Heart left ventricle (tissue), 16 donors: ENCODE data around the gene TAOK2. TPM values are rescaled to one million over a fixed set of nuclear protein-coding genes. Genes with fewer than 3 reads are reported as not detected.

Source experiments
- ATAC-seq, 4 donors: fragments of 200-7000 bp; cut with Tn5 transposase; one replicate each; pipeline ENCODE4 v1.9.1; 2020 to 2022; ENCODE audit warnings: moderate library complexity in 4 of 4, mild to moderate bottlenecking in 3 of 4, moderate number of reproducible peaks in 1 of 4
- DNase-seq, 5 donors: peaks; one replicate each; pipeline ENCODE4 v3.0.0-alpha.2; 2020
- H3K27ac ChIP-seq, 12 donors: fragments of 200-600 bp; sonication (generic) in 4 of 12; one replicate each; pipeline versions ENCODE4 v1.5.0 to v1.8.0; 2016 to 2022; ENCODE audit warnings: mild to moderate bottlenecking in 2 of 12
- H3K27me3 ChIP-seq, 9 donors: fragments of 200-600 bp; sonication (generic) in 2 of 9; one replicate each; pipeline versions ENCODE4 v1.5.1 to v1.8.0; 2016 to 2022; ENCODE audit warnings: mild to moderate bottlenecking in 3 of 9
- H3K36me3 ChIP-seq, 9 donors: fragments of 200-600 bp; sonication (generic) in 2 of 9; one replicate each; pipeline versions ENCODE4 v1.5.0 to v1.8.0; 2018 to 2022; ENCODE audit warnings: mild to moderate bottlenecking in 2 of 9
- H3K4me1 ChIP-seq, 12 donors: fragments of 200-600 bp; sonication (generic) in 4 of 12; one replicate each; pipeline versions ENCODE4 v1.5.0 to v1.8.0; 2016 to 2022; ENCODE audit warnings: mild to moderate bottlenecking in 3 of 12
- H3K4me3 ChIP-seq, 12 donors: fragments of 200-600 bp; sonication (generic) in 4 of 12; one replicate each; pipeline versions ENCODE4 v1.5.0 to v1.8.0; 2017 to 2022; ENCODE audit warnings: mild to moderate bottlenecking in 9 of 12, moderate library complexity in 4 of 12
- H3K9me3 ChIP-seq, 12 donors: fragments of 200-600 bp; sonication (generic) in 4 of 12; one replicate each; pipeline versions ENCODE4 v1.5.0 to v1.8.0; 2016 to 2022; ENCODE audit warnings: mild to moderate bottlenecking in 1 of 12
- POLR2A ChIP-seq, 2 donors: fragments of 450-650 bp; IDR thresholded peaks; one replicate each; pipeline ENCODE4 v1.6.1; 2017; ENCODE audit warnings: antibody characterized with exemption in 2 of 2, mild to moderate bottlenecking in 2 of 2, moderate library complexity in 2 of 2
- WGBS, 4 donors: extraction: QIAGEN DNeasy Blood & Tissue Kit in 2 of 4; methylation state at CpG; one replicate each; pipeline versions ENCODE4 v1.1.5 to v1.1.7; 2013 to 2018; 5-methylcytosine and 5-hydroxymethylcytosine counted together
- intact Hi-C, 10 donors: fragments of 100-400 bp; cut with DNase I; formaldehyde crosslinking; loops; one replicate each; pipeline versions ENCODE4 v1.11.1 to v1.14.2; 2022
- polyA plus RNA-seq, 2 donors: library from polyadenylated mRNA; stranded (reverse); fragments of 200-250 nt; gene quantifications; one replicate each; pipeline ENCODE4 v1.2.3, GENCODE V29; 2013
- total RNA-seq, 9 donors: library from RNA; depleted of rRNA in 2 of 9; stranded (reverse); fragments of >200 nt in 2 of 9; fragmentation: NEBNext Ultra II Directional in 3 of 9; extraction: Animal tissue kit (Norgen Biotek cat#: 25700) in 3 of 9; gene quantifications; one replicate each; pipeline versions ENCODE4 v1.1.0 to v1.2.4, GENCODE V29; 2016 to 2023
- TF ChIP-seq, protein P1 (sequence below), 12 donors: fragments of 200-600 bp; sonication (generic) in 4 of 12; IDR thresholded peaks; one replicate each; pipeline versions ENCODE4 v1.5.0 to v1.8.0; 2018 to 2022; ENCODE audit warnings: antibody characterized with exemption in 12 of 12, mild to moderate bottlenecking in 5 of 12
- donor health status: ischemic (EF 13 %, LVEDD 7.1; RV severe dilation, severe dysfunction).
- donor health status: healthy with polysubstance abuse.
- donor health status: DM: no; HTN: yes; CAD: no.
- donor health status: DM: no; HTN: no; CAD: no.
- donor health status: ischemic (EF 25% LVEDD 6.9; RV normal size, moderate dysfunction).
- donor health status: ischemic (EF 25% LVEDD 5.7; RV mildly dilated, moderate dysfunction).
- donor health status: healthy.
- donor health status: DM: yes; HTN: yes; CAD: no.
- donor health status: ischemic (EF 35%, LVEDD 5.7; RV mildly dilated, moderate dysfunction).
- donor health status: nonischemic (EF 11% LVEDD 7.7; RV severe dilation, severe dysfunction).
- donor health status: DM: yes; HTN: yes; CAD: no.
- donor health status: PGD.
- donor health status: ischemic (EF 29% LVEDD 5.4; RV normal size, mild dysfunction).
- donor health status: nonischemic (EF 23%, LVEDD 6.1; RV moderate dilation, normal function).

Gene TAOK2
- total and polyA plus RNA-seq, 11 donors, result 29.5 to 47.9 (median 35.7) TPM

DNA sequence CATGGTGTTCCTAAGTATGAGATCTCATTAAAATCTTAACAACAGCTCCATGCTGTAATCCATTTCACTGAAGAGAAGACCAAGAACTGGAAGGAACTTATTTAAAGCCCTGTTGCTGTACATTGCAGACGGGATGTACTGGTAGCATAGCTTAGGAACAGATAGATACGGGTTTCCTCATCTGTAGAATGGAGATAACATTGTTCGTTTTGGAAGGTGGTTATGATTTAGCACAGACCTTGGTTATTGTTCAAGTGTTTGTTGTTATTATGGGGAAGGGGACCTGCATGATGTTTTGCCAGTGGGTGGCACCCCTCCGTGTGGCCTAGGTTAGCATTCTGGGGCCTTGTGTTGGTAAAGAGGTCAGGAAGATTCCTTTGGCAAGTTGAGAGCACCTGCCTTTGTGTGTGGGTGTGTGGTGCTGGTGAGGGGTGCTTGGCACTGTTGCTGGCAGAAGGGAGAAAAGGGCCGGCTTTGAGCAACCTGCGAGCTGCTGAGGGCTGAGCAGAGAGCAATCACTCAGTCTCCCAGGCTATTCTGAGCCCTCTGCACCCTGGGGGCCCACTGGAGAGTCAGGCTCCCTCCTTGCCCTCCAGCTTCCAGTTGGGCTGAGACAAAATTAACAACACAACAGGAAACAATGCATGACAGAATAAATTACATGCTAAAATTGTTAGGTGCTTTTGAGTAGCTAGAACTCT is 2.3 kb downstream of the TAOK2 start:
- ATAC-seq (no peak), DNase-seq (peak in 1 of 5 donors; percentile 19)
- intact Hi-C loops, result loop anchor here in 5 of 10 donors (2.0 to 5.0 kb wide), 6 partner anchors 15 to 671 kb away; partner anchors contain the start of genes HIRIP3 (in 3 of the 5), KCTD13 (in 1 of the 5), MAZ (in 1 of the 5) and PRRT2 (in 1 of the 5)
- H3K4me1 ChIP-seq, result peaks cover 0 to 57% (median 37%) of the 10 kb centered on the region in 12 donors
- H3K27ac ChIP-seq, result peak overlapping the region; percentile 67 to 99 (median 96)
- no peaks in the 10 kb centered on the region for H3K27me3 ChIP-seq
- H3K36me3 ChIP-seq, result peaks cover 0 to 52% (median 45%) of the 10 kb centered on the region in 9 donors
- peak overlapping the region; percentile 66 to 98 (median 90) for H3K4me3 ChIP-seq
- no peaks in the 10 kb centered on the region for H3K9me3 ChIP-seq
- 7 to 12% (median 9%) methylated on average over 6 of the region's 6 CpGs for WGBS, 4 donors
- TF ChIP-seq, protein P1, sequence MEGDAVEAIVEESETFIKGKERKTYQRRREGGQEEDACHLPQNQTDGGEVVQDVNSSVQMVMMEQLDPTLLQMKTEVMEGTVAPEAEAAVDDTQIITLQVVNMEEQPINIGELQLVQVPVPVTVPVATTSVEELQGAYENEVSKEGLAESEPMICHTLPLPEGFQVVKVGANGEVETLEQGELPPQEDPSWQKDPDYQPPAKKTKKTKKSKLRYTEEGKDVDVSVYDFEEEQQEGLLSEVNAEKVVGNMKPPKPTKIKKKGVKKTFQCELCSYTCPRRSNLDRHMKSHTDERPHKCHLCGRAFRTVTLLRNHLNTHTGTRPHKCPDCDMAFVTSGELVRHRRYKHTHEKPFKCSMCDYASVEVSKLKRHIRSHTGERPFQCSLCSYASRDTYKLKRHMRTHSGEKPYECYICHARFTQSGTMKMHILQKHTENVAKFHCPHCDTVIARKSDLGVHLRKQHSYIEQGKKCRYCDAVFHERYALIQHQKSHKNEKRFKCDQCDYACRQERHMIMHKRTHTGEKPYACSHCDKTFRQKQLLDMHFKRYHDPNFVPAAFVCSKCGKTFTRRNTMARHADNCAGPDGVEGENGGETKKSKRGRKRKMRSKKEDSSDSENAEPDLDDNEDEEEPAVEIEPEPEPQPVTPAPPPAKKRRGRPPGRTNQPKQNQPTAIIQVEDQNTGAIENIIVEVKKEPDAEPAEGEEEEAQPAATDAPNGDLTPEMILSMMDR (IDR thresholded peaks at IDR 0.05), result no peak
- TF ChIP-seq POLR2A (IDR thresholded peaks at IDR 0.05), result no peak

DNA sequence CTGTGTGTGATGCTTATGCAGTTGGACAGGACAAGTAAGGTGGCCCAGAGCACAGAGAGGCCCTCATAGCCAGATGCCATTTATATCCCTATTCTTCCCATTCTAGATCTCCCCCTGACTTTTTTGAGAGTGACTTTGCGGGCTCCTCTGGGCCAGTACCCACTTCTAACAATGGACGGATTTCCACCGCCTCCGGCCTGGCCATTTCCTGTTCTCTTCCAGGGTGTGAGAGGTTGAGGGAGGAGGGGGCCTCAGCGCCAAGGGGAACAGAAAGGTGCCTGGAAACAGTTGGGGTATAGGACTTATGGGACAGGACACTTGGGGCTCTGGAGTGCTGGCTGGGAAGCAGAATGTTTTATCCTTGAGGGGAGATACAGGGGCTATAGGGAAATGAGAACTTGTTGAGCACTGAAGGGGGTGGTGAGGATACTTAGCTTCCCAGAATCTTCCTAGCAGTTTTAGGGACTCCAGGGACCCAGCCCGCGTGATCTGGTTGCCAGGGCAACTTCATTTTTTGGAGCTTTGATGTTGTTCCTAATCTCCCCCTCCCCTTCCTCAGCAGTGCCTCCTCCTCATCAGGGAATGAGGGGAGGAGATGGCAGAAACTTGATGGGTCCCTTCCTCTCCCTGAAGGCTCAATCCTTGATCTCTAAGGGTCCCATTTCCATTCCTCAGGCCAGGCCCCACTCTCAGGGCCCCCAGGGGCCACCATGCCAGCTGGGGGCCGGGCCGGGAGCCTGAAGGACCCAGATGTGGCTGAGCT is 3.6 kb downstream of the TAOK2 start:
- Histone ChIP-seq H3K9me3 (no peaks in the 10 kb centered on the region), H3K36me3 (peaks cover 0 to 52% (median 48%) of the 10 kb centered on the region in 9 donors), H3K27me3 (no peaks in the 10 kb centered on the region), H3K4me1 (peaks cover 0 to 57% (median 37%) of the 10 kb centered on the region in 12 donors), H3K27ac (peak overlapping the region; percentile 67 to 99 (median 96)), H3K4me3 (peak overlapping the region in 9 of 12 donors; percentile 70 to 98 (median 90))
- 53 to 63% (median 62%) methylated on average over 7 to 9 of the region's 9 CpGs for WGBS, 4 donors
- TF ChIP-seq POLR2A (IDR thresholded peaks at IDR 0.05), result no peak
- TF ChIP-seq, protein P1 (IDR thresholded peaks at IDR 0.05), result no peak
- intact Hi-C loops, result loop anchor here in 6 of 10 donors (1.0 to 5.0 kb wide), 6 partner anchors 14 to 670 kb away; partner anchors contain the start of genes HIRIP3 (in 3 of the 6), MAZ (in 1 of the 6) and PRRT2 (in 1 of the 6)
- peak in 1 of 4 donors; percentile 19 for ATAC-seq
- DNase-seq, result peak in 3 of 5 donors; percentile 60 to 63 (median 61)

DNA sequence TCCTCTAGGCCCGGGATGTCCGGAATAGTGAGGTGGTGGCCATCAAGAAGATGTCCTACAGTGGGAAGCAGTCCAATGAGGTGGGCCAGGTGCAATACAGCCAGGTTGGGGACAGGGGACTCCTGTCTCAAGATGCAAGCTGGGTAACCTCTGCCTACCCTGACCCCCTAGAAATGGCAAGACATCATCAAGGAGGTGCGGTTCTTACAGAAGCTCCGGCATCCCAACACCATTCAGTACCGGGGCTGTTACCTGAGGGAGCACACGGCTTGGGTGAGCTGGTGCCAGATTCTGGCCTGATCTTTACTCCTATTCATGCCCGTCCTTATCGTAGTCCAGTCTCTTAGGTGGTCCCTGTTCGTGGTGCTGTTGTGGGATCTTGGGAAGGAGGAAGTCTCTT is 4.4 kb downstream of the TAOK2 start:
- ATAC-seq (no peak), DNase-seq (no peak)
- Histone ChIP-seq H3K27ac (peak overlapping the region; percentile 47 to 99 (median 96)), H3K36me3 (peaks cover 0 to 57% (median 55%) of the 10 kb centered on the region in 9 donors), H3K4me3 (peak overlapping the region in 6 of 12 donors; percentile 70 to 98 (median 90)), H3K9me3 (no peaks in the 10 kb centered on the region), H3K27me3 (no peaks in the 10 kb centered on the region), H3K4me1 (peaks cover 0 to 57% (median 36%) of the 10 kb centered on the region in 12 donors)
- intact Hi-C loops, result loop anchor here in 3 of 10 donors (5.0 kb wide), 3 partner anchors 166 to 669 kb away; partner anchors contain the start of genes MAZ (in 1 of the 3) and PRRT2 (in 1 of the 3)
- WGBS, 4 donors, result 89 to 94% (median 90%) methylated on average over 9 of the region's 9 CpGs
- TF ChIP-seq, protein P1 (IDR thresholded peaks at IDR 0.05), result no peak
- no peak for TF ChIP-seq POLR2A (IDR thresholded peaks at IDR 0.05)
